Left renal cortex interstitium (tissue), 4 donors: ENCODE measurements around the gene PPP1R1C. TPM values are rescaled to one million over a fixed set of nuclear protein-coding genes. Genes with fewer than 3 reads are reported as not detected.

Experiments used
- DNase-seq, 4 donors: peaks; one replicate each; pipeline ENCODE4 v3.0.0-alpha.2; 2013; ENCODE audit warnings: low read depth in 4 of 4, low spot score in 2 of 4, missing footprints in 1 of 4
- polyA plus RNA-seq, 4 donors: library from polyadenylated mRNA; unstranded; fragments of 120-200 nt; gene quantifications; one replicate each; pipeline ENCODE4 v1.2.1, GENCODE V29; 2013; ENCODE audit not compliant: insufficient read length in 4 of 4

Gene PPP1R1C
- polyA plus RNA-seq, 4 donors = 1.3 to 3.5 (median 1.6) TPM

DNA sequence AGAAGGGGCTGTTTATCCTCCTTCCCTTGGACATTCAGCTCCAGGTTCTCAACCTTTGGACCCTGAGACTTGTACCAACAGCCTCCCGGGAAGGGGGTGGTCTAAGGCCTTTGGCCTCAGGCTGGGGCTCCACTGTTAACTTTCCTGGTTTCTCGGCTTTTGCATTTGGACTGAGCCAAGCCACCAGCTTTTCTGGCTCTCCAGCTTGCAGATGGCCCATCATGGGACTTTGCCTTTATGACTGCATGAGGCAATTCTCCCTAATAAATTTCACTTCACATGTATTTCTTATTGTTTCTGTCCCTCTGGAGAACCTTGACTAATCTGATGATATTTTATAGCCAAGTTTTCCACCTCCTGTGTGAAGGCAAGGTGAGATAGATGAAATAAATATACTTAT is 180.8 kb downstream of the PPP1R1C start:
- peak in 1 of 4 donors; percentile 21 for DNase-seq

DNA sequence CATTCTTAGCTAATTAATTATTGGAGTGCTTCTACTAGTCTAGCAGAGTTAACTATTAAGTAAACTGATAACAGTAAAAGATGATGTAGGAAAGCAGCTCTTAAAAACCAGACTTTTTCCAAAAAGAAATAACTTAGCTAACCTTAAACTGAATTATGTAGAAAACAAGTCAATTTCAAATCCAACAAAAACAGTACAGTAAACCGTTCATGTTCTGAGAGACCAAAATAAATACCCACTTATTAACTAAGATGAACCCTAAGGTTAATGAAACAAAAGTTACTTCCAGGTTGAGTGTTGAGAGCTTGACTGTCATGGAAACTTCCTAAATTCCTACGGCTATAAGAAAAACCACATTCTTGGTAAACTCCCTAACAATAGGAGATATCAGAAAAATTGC is 181.2 kb downstream of the PPP1R1C start:
- peak in 3 of 4 donors; percentile 29 to 50 (median 32) for DNase-seq

Other genes starting within 250 kb of the PPP1R1C start
- gene ITPRID2, start 94.1 kb upstream of the PPP1R1C start, polyA plus RNA-seq = 100 to 1,000 TPM; 142 to 182 (median 170) TPM